ENCODE results near the gene PTAFR. TPM values are rescaled to one million over a fixed set of nuclear protein-coding genes. Genes with fewer than 3 reads are reported as not detected.

PTAFR gene
- total RNA-seq, 2 donors from 2014 or later = 2.3 to 3.6 TPM

GRCh38 chr1:28108001-28108400 is 68.5 kb downstream of the PTAFR start:
- H3K4me1 ChIP-seq = peaks cover 6% of the 10 kb centered on the region
- ATAC-seq = no peak
- H3K4me3 ChIP-seq = no peak overlapping the region
- no peaks in the 10 kb centered on the region for H3K9me3 ChIP-seq
- intact Hi-C loops (cut with DNase I) = no loop called here
- H3K27ac ChIP-seq = no peak overlapping the region
- no peaks in the 10 kb centered on the region for H3K27me3 ChIP-seq
- no peaks in the 10 kb centered on the region for H3K36me3 ChIP-seq (replicated peaks in 1 of 2; ENCODE audit: insufficient read depth in 1 of 2, low read depth in 2 of 2)
- 77 to 90% methylated on average over 2 of the region's 2 CpGs for WGBS, 2 donors
- DNase-seq = peak in 1 of 4 donors; percentile 7
- no peak for TF ChIP-seq CTCF (IDR thresholded peaks at IDR 0.05)
- TF ChIP-seq POLR2A (IDR thresholded peaks at IDR 0.05) = no peak

GRCh38 chr1:28104866-28105467 is 71.5 kb downstream of the PTAFR start:
- H3K27me3 ChIP-seq = no peaks in the 10 kb centered on the region
- peak overlapping the region in 3 of 4 donors; percentile 41 to 59 (median 49) for H3K27ac ChIP-seq
- H3K36me3 ChIP-seq (replicated peaks in 1 of 2; ENCODE audit: insufficient read depth in 1 of 2, low read depth in 2 of 2) = no peaks in the 10 kb centered on the region
- intact Hi-C loops (cut with DNase I) = no loop called here
- TF ChIP-seq POLR2A (IDR thresholded peaks at IDR 0.05) (peak in 2 of 3 donors; percentile 49 to 61), CTCF (IDR thresholded peaks at IDR 0.05) (no peak)
- H3K9me3 ChIP-seq = no peaks in the 10 kb centered on the region
- DNase-seq (peak; percentile 73 to 83 (median 81)), ATAC-seq (peak; percentile 98)
- WGBS, 2 donors = 9 to 13% methylated on average over 11 of the region's 11 CpGs
- H3K4me1 ChIP-seq = peaks cover 6% of the 10 kb centered on the region
- H3K4me3 ChIP-seq = no peak overlapping the region

DNA sequence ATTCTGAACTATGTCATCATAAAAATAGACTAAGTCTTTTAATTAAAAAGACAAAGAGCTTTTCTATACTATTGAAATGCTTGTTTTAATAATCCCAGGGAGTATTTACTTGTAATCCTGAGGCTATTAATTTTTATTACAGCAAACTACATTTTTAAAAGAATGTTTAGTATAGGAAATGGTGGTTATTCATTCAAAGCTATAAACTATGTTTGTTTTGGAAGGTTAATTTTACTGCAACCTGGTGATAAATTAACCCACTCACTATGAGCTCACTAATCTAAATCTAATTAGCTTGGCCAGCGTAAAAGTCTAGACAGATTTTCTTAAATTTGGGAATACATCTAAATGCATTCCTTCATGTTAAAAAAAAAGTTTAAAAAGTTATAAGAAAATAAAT is 74.3 kb downstream of the PTAFR start:
- DNase-seq (no peak), ATAC-seq (no peak)
- intact Hi-C loops (cut with DNase I) = no loop called here
- WGBS, 2 donors = 65 to 68% methylated on average over 1 of the region's 1 CpG
- Histone ChIP-seq H3K36me3 (replicated peaks in 1 of 2; ENCODE audit: insufficient read depth in 1 of 2, low read depth in 2 of 2) (no peaks in the 10 kb centered on the region), H3K9me3 (no peaks in the 10 kb centered on the region), H3K27me3 (no peaks in the 10 kb centered on the region), H3K27ac (no peak overlapping the region), H3K4me3 (no peak overlapping the region), H3K4me1 (peaks cover 6% of the 10 kb centered on the region)
- TF ChIP-seq CTCF (IDR thresholded peaks at IDR 0.05) (no peak), POLR2A (IDR thresholded peaks at IDR 0.05) (no peak)

- no peaks in the 10 kb centered on the region for H3K9me3 ChIP-seq
- no peak overlapping the region for H3K4me3 ChIP-seq
- no peaks in the 10 kb centered on the region for H3K36me3 ChIP-seq (replicated peaks in 1 of 2; ENCODE audit: insufficient read depth in 1 of 2, low read depth in 2 of 2)
- intact Hi-C loops (cut with DNase I) = no loop called here
- DNase-seq (no peak), ATAC-seq (no peak)
- peaks cover 1% of the 10 kb centered on the region for H3K4me1 ChIP-seq
- no peak for TF ChIP-seq CTCF (IDR thresholded peaks at IDR 0.05)
- TF ChIP-seq POLR2A (IDR thresholded peaks at IDR 0.05) = no peak
- no peaks in the 10 kb centered on the region for H3K27me3 ChIP-seq
- no peak overlapping the region for H3K27ac ChIP-seq
- 75 to 81% methylated on average over 5 of the region's 5 CpGs for WGBS, 2 donors
These were observed 77.3 kb downstream of the PTAFR start for GRCh38 chr1:28099050-28099769.

Small RNAs within 50 kb of the gene (small RNA-seq; reads per million reads assigned to genes)
- gene RNU6-176P = not detected

Other genes starting within 250 kb of the PTAFR start
- gene SMPDL3B, start 241.7 kb downstream of the PTAFR start, total RNA-seq = 10 to 100 TPM; 18.8 to 28.0 TPM
- 10 to 100 TPM in 1 of 2 donors, 1 to 10 TPM in 1; 7.9 to 14.5 TPM for gene XKR8, start 216.7 kb downstream of the PTAFR start, total RNA-seq
- 10 to 100 TPM in 1 of 2 donors, 1 to 10 TPM in 1; 7.8 to 15.5 TPM for gene EYA3, start 88.1 kb downstream of the PTAFR start, total RNA-seq
- 10 to 100 TPM; 18.7 to 53.1 TPM for gene DNAJC8, start 56.3 kb upstream of the PTAFR start, total RNA-seq
- 10 to 100 TPM; 62.0 to 93.4 TPM for gene ATP5IF1, start 59.4 kb upstream of the PTAFR start, total RNA-seq
- 10 to 100 TPM in 1 of 2 donors, 1 to 10 TPM in 1; 8.2 to 12.5 TPM for gene SESN2, start 82.8 kb upstream of the PTAFR start, total RNA-seq
- 10 to 100 TPM in 1 of 2 donors, 1 to 10 TPM in 1; 7.3 to 10.5 TPM for gene MED18, start 152.3 kb upstream of the PTAFR start, total RNA-seq
- 10 to 100 TPM; 14.5 to 32.6 TPM for gene PHACTR4, start 193.1 kb upstream of the PTAFR start, total RNA-seq

Measured in body of pancreas (tissue), 4 donors.